GM18873 (cell line): ENCODE data around the gene MACO1.
"Not testable (repeated sequence)": the region's sequence is repeated elsewhere in the genome, so short reads cannot be mapped to it uniquely, and the experiment has no call there.

Experiments used
- ATAC-seq: cut with Tn5 transposase; IDR thresholded peaks from one replicate; pipeline ENCODE4 v1.9.1; 2021; ENCODE audit warnings: mild to moderate bottlenecking, moderate library complexity, moderate number of reproducible peaks; ENCODE audit not compliant: unreplicated experiment, low FRiP score

The MACO1 gene

DNA sequence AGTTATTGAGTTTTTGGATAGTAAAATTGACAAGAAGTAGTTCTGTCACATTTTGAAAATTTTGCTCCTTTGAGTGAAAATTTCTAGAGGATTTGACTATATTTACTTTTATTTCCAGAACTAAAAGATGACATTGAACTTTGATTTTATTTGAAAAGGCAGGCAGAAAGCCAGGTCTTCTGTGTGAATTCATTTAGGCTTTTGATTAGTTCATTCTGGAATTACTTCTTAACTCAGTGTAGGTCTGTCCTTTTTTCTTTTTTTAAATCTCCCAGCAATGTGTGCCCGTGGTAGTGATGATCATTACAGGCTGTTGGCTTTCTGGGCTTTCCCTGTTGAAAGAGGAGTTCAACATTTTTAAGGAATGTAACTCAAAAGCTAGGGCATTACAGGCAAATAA lies 53.8 kb downstream of the MACO1 start:
- ATAC-seq: no peak

DNA sequence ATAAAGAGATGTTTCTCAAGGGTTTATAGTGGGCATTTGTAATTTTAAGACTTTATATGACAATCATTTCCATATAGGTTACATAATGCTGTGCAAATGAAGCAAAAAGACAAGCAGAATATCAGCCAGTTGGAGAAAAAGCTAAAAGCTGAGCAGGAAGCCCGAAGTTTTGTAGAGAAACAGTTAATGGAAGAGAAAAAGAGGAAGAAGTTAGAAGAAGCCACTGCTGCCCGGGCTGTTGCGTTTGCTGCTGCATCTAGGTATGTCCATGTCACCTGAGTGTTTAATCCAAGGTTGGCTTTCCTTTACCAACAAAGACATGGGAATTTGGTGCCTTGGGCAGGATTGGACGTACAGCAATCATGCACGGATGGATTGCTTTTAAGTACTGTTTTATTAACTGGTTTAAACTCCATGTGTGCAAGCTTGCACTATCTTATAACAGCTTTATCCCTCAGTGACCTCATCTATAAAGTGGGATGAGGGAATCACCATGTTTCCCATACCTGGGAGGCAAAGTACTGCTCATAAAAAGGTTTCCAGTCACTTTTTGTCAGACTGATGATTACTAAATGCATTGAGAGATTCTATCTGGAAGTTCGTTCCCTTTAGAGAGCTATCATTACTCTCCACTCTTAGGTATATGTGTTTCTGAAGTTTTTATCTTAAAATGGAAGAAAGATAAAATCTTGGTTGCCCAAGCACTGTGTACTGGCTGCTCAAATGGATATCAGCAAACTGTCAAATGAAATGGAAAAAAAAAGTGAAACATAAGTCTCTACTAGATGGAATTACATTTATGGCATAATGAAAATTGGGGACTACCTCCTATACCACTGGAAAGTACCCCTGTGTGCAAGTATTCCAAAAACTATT lies 55.1 kb downstream of the MACO1 start:
- no peak for ATAC-seq

DNA sequence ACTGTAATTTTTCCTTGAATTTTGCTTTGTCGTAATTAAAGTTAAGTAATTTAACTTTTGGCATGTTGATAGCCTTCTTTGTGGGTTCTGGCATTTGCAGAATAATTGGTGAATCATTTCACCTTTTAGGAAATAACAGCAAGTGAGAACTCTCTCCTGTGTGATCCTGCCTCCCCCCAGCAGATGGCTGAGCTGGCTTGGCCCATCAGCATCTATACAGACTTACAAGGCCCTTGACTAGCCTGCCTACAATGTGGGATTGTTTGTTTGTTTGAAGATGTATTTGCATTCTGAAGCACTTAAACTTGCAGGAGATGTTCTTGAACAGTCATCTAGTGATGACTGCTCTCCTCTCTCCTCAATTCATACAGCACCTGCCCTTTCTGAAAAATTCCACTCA lies 55.9 kb downstream of the MACO1 start:
- ATAC-seq: no peak

DNA sequence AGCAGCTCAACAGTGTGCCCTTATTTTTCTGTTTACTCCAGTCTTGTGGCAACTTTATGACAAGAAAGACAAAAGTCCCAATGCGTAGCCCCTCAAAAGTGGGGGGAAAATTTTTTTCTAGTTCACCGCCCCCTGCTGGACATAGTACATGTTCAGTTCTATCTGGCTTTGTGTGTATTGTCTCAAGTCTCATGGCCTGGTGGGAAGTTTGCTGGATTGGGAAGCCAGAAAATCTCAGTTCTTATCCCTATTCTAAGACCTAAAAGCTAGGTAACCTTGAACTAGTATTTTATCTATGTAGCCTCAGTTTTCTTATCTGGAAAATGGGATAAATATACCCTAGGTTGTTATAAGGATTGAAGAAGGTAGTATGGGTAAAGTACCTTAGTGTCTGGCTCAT lies 56.9 kb downstream of the MACO1 start:
- no peak for ATAC-seq

DNA sequence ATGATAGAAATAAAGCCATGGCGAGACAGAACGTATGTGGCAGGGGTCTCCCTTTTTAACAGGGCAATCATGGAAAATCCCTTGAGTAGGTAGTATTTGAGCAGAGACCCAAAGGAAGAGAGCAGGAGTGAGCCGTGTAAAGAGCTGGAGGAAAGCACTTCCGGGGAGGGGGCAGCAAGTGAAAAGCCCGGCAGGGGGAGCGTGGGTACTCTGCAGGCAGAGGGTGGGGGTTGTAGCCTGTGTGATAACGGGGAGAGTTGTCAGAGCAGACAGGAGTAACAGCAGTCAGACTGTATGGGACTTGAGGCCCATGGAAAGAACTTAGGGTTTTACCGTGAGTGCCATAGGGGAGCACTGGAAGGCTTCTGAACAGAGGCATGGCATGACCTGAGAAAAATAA lies 61.6 kb downstream of the MACO1 start:
- ATAC-seq: no peak

DNA sequence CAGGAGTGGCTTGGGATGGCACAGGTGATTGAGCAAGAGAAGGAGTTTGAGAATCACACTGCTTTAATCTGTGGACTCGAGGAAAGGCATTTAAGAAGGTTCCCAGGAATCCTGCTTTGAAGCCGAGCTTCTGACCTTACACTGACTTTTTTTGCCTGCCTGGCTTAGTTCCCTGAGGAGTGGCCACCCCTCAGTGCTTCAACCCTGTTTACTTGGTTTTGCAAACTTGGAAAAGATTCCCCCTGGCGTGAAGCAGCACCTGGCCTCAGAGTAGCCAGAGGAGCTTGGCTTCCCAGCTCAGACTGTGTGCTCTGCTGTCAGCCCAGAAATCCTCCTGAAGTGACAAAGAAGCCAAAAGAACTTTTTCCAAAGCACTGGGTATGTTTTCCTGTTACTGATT lies 64.3 kb downstream of the MACO1 start:
- ATAC-seq: no peak

DNA sequence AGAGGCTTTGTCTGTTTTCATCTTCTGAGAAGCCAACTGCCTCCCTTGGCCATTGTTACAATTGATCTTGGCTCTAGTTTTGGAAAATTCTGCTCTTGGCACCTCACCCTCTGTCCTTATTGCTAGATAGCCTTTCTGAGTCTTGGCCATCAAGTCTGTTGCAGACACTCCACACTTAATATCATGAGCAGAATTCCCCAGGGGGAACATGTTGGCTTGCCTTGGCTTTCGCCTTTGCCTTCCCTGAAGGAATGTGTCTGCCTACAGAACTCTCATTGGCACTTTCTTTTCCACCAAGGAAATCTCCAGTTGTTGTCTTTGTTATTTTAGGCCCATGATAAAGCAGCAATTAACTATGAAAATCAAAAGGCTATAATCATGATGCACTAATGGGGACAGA lies 70.0 kb downstream of the MACO1 start:
- ATAC-seq: no peak

DNA sequence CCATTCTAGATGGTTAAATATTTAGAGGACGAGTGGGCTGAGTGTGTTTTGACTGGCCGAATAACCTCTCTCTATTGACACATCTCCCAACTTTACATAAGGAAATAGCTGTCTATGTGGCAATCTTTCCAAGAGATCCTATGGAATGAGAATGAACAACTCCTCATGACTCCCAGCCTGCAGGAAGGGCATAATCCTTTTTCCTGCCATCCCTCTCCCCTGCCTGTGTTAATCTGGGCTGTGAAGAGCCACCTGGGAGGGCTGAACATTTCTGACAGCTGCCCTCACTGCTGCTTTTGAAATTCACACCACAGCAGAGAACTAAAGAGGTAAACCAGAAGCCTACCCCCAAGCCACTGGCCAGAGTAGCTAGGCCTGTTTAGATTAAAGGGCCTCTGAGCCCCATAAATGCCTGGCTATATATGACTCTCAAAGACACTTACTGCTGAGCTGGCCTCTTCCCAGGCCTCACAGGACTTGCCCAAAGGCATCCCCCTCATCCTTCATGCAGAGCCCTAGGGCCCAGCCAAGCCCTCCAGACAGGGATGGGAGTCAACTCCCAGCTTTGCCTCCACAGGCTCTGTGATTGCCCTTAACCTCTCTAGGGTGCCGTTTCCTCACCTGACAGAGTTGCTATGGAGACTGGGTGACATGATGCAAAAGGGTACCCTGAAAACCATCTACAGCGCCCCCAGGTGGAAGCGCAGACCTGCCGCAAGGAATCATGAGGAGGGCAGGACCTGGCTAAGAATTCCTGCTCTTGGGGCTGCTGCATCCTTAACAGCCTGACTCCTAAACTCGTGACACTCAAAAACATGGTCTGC lies 70.8 kb downstream of the MACO1 start:
- no peak for ATAC-seq

DNA sequence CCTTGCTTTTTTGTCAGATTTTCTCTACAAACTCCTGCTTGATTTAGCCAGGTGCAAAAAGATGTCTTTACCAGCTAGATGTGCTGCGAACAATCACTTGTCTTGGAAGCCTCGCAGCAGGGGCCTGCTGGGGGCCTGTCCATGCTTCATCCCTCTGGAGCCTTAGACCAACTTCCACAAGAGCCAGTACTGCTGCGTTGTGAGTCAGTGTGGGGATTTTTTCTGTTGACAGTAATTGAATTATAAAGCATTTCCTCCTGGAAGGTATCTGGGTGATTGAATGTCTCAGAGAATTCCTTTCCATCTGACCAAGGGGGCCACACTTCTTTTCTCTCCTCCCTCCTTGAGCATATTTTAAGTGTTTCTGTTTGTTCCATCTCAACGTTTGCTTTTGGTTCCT lies 72.3 kb downstream of the MACO1 start:
- no peak for ATAC-seq

DNA sequence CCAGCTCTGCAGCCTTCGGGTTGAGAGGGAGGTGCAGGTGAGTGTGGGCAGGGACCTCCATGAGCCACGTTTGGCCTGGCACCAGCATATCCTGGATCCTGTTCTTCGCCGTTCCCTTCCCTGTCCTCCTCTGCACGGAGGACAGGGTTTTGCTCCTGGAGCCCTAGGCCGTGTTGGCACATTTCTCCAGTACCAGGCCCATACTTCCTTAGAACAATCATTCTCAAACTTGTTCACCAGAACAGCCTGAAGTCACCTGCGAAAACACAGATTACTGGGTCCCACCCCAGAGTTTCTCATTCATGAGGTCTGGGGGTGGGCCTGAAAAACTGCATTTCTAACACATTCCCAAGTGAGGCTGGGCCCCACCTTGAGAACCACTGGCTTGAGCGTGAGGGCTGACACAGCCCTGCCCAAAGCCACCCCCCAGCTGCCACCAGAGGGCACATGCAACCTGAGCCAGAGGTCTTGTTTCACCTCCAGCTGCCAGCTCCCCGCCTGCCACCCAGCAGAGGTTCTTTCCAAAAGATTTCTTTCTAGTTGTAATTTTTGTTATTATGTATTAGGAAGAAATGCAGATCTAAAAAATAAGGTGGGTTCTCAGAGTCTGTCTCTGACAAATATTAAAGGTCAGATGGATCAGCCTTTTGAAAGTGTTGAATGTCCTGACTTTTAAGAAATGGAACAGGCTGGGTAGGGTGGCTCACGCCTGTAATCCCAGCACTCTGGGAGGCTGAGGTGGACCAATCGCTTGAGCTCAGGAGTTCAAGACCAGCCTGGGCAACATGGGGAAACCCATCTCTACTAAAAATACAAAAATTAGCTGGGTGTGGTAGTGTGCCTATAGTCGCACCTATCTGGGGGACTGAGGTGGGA lies 73.1 kb downstream of the MACO1 start:
- ATAC-seq: no peak

DNA sequence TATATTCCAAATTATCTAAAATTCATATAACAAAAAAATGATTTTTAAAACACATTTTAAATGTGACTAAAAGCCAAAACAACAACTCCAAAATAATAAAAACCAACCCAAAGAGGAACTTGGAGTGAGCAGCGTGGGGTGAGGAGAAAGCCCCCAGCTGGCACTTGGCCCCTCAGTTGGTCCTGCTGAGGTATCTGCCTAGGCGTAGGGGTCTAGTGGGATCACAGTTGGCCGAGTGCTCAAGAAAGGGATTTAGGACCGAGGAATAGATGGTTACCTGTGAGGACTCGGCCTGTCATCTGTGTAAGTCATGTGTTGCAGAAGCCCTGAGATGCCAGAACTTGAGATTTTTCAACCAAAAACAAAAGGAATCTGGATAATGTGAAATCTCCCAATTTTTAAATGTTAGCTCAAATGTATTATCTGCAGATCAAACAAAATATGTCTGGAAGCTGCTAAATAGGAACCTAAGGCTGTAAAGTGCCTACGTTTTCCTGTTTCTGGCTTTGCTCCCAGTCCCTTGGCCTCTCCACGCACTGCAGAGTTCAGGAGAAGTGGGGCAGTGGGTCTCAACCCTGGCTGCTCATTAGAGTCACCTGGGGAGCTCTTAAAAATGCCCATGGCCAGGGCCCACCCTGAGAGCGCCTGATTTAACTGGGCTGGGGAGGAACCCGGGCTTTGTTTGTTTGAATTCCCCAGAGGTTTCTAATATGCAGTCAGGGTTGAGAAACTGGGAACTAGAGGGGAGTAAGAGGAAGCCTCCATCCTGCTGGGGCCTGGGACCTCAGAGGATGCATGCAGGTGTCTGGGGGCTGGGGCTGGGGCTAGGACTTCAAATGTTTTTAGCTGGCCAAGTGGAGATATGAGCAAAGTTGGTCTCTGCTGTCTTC lies 74.3 kb downstream of the MACO1 start:
- ATAC-seq: no peak

DNA sequence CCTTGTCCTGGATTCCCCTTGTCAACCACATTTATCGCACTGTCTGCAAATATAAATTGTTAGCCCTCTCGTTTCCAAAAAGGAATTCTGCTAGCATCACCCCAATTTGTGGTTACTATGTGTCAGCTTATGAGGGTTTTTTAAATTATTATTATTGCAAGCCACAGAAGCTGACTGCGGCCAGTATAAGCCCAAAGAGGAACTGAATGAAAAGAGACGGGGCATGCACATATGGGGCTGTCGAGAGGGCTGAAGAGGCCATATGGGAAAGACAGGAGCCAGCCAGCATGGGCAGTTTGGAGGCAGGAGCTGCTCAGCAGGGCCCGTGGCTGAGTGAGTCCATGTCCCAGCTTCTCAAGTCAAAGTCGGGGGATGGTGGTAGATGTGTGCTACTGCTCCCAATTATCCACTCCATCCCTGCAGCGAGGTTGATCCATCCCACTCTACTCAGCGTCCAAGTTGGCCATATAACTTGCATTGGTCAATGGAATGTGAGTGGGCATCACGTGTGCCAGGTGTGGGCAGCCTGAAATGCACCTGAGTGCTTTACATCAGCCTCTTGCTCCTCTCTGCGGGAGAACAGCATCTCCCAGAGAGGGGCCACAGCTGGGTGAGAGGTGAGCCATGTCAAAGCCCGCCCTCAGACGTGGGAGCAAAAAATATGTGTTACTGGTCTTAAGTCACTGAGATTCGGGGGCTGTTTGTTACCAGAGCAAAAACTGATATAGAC lies 75.1 kb downstream of the MACO1 start:
- no peak for ATAC-seq

DNA sequence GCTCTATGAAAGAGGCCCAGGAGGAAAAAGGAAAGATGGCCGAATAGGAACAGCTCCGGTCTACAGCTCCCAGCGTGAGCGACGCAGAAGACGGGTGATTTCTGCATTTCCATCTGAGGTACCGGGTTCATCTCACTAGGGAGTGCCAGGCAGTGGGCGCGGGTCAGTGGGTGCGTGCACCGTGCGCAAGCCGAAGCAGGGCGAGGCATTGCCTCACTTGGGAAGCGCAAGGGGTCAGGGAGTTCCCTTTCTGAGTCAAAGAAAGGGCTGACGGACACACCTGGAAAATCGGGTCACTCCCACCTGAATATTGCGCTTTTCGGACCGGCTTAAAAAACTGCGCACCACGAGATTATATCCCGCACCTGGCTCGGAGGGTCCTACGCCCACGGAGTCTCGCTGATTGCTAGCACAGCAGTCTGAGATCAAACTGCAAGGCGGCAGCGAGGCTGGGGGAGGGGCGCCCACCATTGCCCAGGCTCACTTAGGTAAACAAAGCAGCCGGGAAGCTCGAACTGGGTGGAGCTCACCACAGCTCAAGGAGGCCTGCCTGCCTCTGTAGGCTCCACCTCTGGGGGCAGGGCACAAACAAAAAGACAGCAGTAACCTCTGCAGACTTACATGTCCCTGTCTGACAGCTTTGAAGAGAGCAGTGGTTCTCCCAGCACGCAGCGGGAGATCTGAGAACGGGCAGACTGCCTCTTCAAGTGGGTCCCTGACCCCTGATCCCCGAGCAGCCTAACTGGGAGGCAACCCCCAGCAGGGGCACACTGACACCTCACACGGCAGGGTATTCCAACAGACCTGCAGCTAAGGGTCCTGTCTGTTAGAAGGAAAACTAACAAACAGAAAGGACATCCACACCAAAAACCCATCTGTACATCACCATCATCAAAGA lies 76.1 kb downstream of the MACO1 start:
- not testable (repeated sequence) for ATAC-seq

DNA sequence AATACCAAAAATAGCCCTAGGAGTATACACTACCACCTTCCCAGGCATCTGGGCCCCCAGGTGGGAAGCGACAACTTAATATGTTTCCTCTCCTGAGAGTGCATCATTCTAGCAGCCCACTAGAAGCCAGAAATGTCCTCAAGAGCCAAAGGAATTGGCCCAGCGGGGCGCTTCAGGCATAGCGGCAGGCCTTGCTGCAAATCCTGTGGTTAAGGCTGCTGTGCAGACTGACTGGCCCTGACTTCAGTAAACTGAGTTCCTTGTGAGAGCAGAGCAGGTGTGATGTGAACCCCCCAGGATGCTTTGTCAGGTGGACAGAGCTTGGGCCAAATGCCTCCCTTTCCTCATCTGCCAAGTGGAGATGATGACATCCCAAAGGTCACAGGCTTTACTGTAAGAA lies 83.0 kb downstream of the MACO1 start:
- no peak for ATAC-seq

DNA sequence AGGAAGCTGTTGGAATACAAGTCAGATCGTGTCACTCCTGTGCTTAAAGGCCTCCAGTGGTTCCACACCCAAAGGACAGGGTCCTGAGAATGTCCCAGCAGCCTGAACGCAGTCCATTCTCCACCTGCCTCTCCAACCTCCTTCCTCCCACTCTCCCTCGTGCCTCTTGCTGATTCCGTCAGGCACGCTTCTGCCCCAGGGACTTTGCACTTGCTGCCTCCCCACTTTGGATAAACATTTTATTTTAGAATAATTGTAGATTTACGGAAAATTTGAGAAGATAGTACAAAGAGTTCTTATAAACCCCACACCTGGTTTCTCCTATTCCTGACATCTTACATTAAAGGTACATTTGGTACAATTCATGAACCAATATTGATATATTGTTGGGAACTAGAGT lies 84.3 kb downstream of the MACO1 start:
- no peak for ATAC-seq

DNA sequence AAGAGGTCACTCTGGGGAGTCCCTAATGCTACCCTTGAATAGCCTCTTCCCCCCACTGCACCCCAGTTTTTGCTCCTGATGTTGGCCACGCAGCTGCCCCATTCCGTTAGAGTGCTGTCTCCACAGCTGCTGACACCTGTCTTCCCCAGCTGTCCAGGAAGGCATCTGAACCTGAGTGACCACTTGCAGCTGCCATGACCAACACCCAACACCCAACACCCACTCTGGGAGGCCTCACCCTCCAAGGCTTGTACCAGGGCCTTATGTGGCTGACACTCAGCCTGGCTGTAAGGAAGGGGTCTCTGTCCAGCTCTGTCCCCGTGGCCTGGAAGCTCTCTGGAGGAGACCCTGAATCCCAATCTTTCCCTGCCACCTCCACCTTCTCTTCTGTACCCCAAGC lies 86.0 kb downstream of the MACO1 start:
- ATAC-seq: no peak

DNA sequence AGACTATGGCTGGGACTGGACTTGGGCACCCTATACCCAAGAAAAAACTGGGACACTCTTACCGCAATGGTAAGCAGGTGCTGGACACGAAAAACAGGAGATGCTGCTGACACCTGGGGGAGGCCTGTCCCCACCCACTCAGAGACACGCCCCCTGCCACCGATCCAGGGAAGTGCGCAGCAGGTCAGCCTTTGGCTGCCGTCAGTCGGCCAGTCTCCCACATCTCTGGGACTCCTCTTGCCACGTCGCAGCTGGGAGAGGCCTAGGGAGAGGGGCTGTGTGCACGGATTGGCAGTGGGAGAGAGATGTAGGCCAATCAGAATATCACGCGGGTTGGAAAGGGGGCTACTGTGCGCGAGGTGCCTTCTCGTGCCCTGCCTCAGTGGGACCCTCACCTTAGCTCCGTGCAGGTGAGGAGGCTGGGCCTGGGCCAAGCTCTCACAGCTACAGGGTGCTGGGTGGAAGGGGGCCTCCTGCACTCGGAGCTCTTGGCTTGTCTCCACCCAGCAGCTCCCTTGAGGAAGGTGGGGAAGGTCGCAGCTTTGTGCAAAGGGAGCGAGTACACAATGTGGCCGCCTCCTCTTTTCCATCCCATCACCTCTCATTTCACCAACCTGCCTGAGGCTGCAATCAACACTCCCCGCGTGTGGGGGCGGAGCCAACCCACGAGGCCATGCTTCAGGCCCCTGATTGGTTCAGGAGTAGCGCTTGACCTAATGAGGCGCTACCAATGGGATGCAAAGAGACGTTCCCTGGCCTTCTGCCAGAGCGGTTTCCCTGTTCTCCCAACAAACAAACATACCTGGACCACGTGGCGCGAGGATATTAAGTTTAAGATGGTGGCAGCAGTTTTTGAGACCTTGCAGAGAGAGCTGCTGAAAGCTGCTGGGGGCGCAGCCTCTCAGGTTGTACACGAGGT lies 87.0 kb downstream of the MACO1 start:
- ATAC-seq: no peak
